Measurements from ENCODE around the gene ATG14.

- TF ChIP-seq POLR2AphosphoS5 (IDR thresholded peaks at IDR 0.05; ENCODE audit: borderline replicate concordance, low read depth, low read length) (no peak), EZH2 (IDR thresholded peaks at IDR 0.05) (no peak), FOXP2 (optimal IDR thresholded peaks at IDR 0.05; ENCODE audit: control extremely low read depth, extremely low read length, insufficient read depth) (no peak)
Measured at GRCh38 chr14:55423969-55424368, 12.3 kb upstream of the ATG14 start.
